Esophagus muscularis mucosa (tissue), 4 donors: Measurements from ENCODE around the gene PLA2R1. TPM values are rescaled to one million over a fixed set of nuclear protein-coding genes. Genes with fewer than 3 reads are reported as not detected.
"Not testable (repeated sequence)": the region's sequence is repeated elsewhere in the genome, so short reads cannot be mapped to it uniquely, and the experiment has no call there.

Experiments used
- DNase-seq: peaks from one replicate; pipeline ENCODE4 v3.0.0-alpha.2; 2017; ENCODE audit errors: extremely low spot score
- H3K27ac ChIP-seq, 4 donors: fragments of 200-600 bp; sonication (generic); replicated peaks in 1 of 4; 1 replicate in 3 of 4; 2 replicates in 1 of 4; pipeline ENCODE4 v1.5.1; 2016 to 2019; ENCODE audit warnings: mild to moderate bottlenecking in 1 of 4
- H3K27me3 ChIP-seq, 4 donors: fragments of 200-600 bp; sonication (generic); one replicate each; pipeline versions ENCODE4 v1.5.1 to v1.6.0; 2016 to 2019
- H3K36me3 ChIP-seq, 4 donors: fragments of 200-600 bp; sonication (generic); one replicate each; pipeline ENCODE4 v1.5.1; 2016 to 2019
- H3K4me1 ChIP-seq, 4 donors: fragments of 200-600 bp; sonication (generic); one replicate each; pipeline ENCODE4 v1.5.1; 2016 to 2019
- H3K4me3 ChIP-seq, 4 donors: fragments of 200-600 bp; sonication (generic); 1 replicate in 2 of 4; 2 replicates in 2 of 4; pipeline ENCODE4 v1.5.1; 2016 to 2019; ENCODE audit warnings: mild to moderate bottlenecking in 4 of 4, moderate library complexity in 1 of 4
- H3K9me3 ChIP-seq, 4 donors: fragments of 200-600 bp; sonication (generic); 1 replicate in 3 of 4; 2 replicates in 1 of 4; pipeline ENCODE4 v1.5.1; 2016 to 2019
- EP300 ChIP-seq: sonication (generic); formaldehyde crosslinking; IDR thresholded peaks from one replicate; pipeline ENCODE4 v1.6.1; 2017; ENCODE audit warnings: antibody characterized with exemption
- POLR2A ChIP-seq: fragments of 450-650 bp; IDR thresholded peaks from one replicate; pipeline ENCODE4 v1.6.1; 2017; ENCODE audit warnings: antibody characterized with exemption, moderate library complexity, mild to moderate bottlenecking, low read depth
- POLR2AphosphoS5 ChIP-seq, 2 donors: sonication (generic); formaldehyde crosslinking; IDR thresholded peaks; one replicate each; pipeline ENCODE4 v1.6.1; 2017; ENCODE audit warnings: antibody characterized with exemption in 2 of 2
- WGBS: methylation state at CpG from one replicate; pipeline ENCODE4 v1.1.5; 2018; 5-methylcytosine and 5-hydroxymethylcytosine counted together
- intact Hi-C: fragments of 100-400 bp; cut with DNase I; formaldehyde crosslinking; loops from one replicate; pipeline ENCODE4 v1.15.1; 2023
- total RNA-seq, 4 donors: library from RNA; depleted of rRNA; stranded (reverse); fragments of >200 nt; gene quantifications; one replicate each; pipeline versions ENCODE4 v1.1.0 to v1.2.1, GENCODE V29; 2016
- TF ChIP-seq, protein P1 (sequence below), 3 experiments: fragments of 200-600 bp in 2 of 3; fragments of 450-650 bp in 1 of 3; sonication (generic) in 2 of 3; IDR thresholded peaks; one replicate each; pipeline ENCODE4 v1.5.1; 2017 to 2019; ENCODE audit warnings: antibody characterized with exemption in 3 of 3, mild to moderate bottlenecking in 2 of 3, moderate library complexity in 1 of 3

The PLA2R1 gene
- total RNA-seq, 4 donors from 2014 or later: 2.8 to 6.4 (median 5.1) TPM

DNA sequence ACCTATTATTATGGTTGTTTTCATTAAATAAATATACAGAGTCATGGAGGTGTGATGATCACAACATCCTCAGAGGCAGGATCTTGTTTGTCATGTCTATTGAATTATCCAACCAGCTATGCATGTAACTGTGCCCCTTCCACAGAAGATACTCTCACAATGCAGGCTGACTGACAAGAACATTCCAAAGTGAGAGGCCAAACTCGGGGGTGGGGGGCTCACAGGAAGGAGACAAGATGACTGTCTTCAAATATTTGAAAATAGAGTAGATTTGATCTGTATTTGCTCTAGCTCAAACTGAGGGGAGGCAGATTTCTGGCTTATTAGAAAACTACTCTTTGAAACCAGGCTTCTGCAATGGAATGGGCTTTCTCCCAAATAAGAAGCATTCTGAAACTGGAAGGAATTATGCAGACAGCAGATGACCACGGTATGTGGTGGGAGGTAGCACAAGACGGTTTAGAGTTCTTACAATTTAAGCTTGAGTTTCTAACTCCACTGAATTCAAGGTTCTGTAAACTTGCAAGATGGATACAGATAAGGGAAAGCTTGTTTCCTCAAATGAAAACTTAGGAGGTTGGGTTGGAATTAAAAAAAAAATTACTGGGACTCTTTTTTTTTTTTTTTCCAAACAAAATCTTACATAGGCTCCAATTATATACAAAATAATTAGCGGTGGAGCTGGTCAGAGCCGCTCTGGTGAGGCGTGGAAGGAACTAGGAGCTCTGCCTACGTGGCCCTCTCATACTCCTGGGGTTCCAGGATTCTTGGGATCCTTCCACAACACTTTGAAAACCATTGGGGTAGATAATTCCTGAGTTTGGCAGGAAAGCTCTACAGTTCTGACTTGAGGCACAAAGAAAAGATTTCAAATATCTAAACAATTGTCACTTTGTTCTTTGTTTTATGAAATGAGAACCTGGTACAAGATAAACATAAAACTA is 79.3 kb downstream of the PLA2R1 start:
- no peak overlapping the region for H3K4me3 ChIP-seq
- H3K9me3 ChIP-seq: no peaks in the 10 kb centered on the region
- intact Hi-C loops: no loop called here
- H3K4me1 ChIP-seq: peaks cover 3 to 29% (median 27%) of the 10 kb centered on the region in 4 donors
- no peak for TF ChIP-seq POLR2AphosphoS5 (IDR thresholded peaks at IDR 0.05)
- TF ChIP-seq EP300: no peak
- TF ChIP-seq, protein P1, sequence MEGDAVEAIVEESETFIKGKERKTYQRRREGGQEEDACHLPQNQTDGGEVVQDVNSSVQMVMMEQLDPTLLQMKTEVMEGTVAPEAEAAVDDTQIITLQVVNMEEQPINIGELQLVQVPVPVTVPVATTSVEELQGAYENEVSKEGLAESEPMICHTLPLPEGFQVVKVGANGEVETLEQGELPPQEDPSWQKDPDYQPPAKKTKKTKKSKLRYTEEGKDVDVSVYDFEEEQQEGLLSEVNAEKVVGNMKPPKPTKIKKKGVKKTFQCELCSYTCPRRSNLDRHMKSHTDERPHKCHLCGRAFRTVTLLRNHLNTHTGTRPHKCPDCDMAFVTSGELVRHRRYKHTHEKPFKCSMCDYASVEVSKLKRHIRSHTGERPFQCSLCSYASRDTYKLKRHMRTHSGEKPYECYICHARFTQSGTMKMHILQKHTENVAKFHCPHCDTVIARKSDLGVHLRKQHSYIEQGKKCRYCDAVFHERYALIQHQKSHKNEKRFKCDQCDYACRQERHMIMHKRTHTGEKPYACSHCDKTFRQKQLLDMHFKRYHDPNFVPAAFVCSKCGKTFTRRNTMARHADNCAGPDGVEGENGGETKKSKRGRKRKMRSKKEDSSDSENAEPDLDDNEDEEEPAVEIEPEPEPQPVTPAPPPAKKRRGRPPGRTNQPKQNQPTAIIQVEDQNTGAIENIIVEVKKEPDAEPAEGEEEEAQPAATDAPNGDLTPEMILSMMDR (IDR thresholded peaks at IDR 0.05): no peak
- no peak for TF ChIP-seq POLR2A
- peak overlapping the region in 1 of 4 donors; percentile 20 for H3K27ac ChIP-seq
- DNase-seq: no peak
- H3K27me3 ChIP-seq: no peaks in the 10 kb centered on the region
- H3K36me3 ChIP-seq: peaks cover 0 to 10% (median 3%) of the 10 kb centered on the region in 4 donors
- 50% methylated on average over 7 of the region's 7 CpGs for WGBS

DNA sequence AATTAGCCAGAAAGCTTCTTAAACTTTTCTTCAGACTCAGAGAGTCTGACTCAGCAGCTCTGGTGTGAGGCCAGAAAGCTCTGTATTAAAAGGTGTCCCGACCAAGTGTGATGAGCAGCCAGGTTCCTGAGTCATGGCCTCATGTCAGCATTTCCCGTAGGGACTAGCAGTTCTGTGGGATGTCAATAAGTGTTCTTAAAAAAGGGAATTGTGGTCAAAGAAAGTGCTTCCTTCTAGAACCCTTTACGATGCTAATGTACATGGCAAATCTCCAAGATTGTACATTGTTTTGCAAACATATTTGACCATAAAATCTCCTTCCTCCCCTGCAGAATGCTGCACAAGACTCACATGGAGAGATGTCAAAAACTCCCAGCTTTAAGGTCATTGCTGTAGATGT is 80.1 kb downstream of the PLA2R1 start:
- peaks cover 0 to 10% (median 3%) of the 10 kb centered on the region in 4 donors for H3K36me3 ChIP-seq
- H3K4me3 ChIP-seq: no peak overlapping the region
- no peak for DNase-seq
- peaks cover 3 to 29% (median 27%) of the 10 kb centered on the region in 4 donors for H3K4me1 ChIP-seq
- intact Hi-C loops: no loop called here
- WGBS: 23% methylated on average over 3 of the region's 3 CpGs
- no peaks in the 10 kb centered on the region for H3K9me3 ChIP-seq
- peak overlapping the region in 1 of 4 donors; percentile 20 for H3K27ac ChIP-seq
- TF ChIP-seq POLR2AphosphoS5 (IDR thresholded peaks at IDR 0.05): peak; percentile 16 to 34
- no peak for TF ChIP-seq POLR2A
- no peaks in the 10 kb centered on the region for H3K27me3 ChIP-seq

DNA sequence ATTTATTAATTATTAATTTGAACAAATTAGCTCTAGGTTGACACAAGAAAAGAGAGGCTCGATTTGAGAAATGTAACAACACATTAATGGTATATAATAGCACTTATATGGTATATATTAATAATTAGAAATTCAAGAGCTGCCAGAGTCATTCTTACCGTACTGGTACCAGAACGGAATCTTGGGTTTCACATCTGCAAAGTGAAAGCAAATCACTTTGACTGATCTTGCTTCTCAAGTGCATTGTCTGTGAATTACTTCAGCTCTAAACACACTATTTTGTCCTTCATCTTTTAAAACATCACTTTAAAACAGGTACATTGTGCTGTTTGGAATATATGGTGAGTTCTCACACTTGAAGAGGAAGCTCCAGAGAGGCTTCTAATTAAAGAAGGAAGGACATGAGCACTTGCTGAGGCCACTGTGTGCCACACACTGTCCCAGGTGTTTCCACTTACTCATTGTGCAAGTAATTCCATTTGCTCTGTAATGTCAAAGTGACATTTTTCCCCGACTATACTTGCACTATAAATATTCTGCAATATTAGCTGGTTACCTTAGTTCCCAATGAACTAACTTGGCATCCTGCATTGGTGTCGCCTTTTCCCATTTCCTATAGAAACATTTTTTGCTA is 85.8 kb downstream of the PLA2R1 start:
- 76% methylated on average over 5 of the region's 5 CpGs for WGBS
- intact Hi-C loops: no loop called here
- Histone ChIP-seq H3K9me3 (no peaks in the 10 kb centered on the region), H3K4me1 (peaks cover 0 to 2% (median under 1%) of the 10 kb centered on the region in 4 donors), H3K27ac (no peak overlapping the region), H3K4me3 (no peak overlapping the region), H3K27me3 (no peaks in the 10 kb centered on the region), H3K36me3 (no peaks in the 10 kb centered on the region)
- DNase-seq: no peak
- TF ChIP-seq POLR2A (no peak), EP300 (no peak), POLR2AphosphoS5 (IDR thresholded peaks at IDR 0.05) (no peak)
- TF ChIP-seq, protein P1 (IDR thresholded peaks at IDR 0.05): no peak

DNA sequence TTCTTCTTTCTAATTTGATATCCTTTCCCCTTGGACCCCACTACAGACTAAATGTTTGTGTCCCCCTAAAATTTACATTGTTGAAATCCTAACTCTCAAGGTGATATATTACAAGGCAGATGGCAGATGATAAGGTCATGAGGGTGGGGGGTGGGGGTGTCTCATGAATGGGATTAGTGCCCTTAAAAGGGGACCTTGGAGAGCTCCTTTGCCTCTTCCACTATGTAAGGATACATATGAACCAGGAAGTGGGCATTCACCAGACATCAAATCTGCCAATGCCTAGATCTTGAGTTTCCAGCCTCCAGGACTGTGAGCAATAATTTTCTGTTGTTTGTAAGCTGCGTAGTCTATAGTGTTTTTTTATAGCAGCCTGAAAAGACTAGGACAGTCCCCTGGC is 89.1 kb downstream of the PLA2R1 start:
- TF ChIP-seq POLR2AphosphoS5 (IDR thresholded peaks at IDR 0.05) (no peak), EP300 (no peak), POLR2A (no peak)
- TF ChIP-seq, protein P1 (IDR thresholded peaks at IDR 0.05): no peak
- H3K27ac ChIP-seq: no peak overlapping the region
- no peak for DNase-seq
- WGBS: 100% methylated on average over 1 of the region's 1 CpG
- no peaks in the 10 kb centered on the region for H3K27me3 ChIP-seq
- no peaks in the 10 kb centered on the region for H3K36me3 ChIP-seq
- no peaks in the 10 kb centered on the region for H3K9me3 ChIP-seq
- no peaks in the 10 kb centered on the region for H3K4me1 ChIP-seq
- intact Hi-C loops: no loop called here
- no peak overlapping the region for H3K4me3 ChIP-seq

DNA sequence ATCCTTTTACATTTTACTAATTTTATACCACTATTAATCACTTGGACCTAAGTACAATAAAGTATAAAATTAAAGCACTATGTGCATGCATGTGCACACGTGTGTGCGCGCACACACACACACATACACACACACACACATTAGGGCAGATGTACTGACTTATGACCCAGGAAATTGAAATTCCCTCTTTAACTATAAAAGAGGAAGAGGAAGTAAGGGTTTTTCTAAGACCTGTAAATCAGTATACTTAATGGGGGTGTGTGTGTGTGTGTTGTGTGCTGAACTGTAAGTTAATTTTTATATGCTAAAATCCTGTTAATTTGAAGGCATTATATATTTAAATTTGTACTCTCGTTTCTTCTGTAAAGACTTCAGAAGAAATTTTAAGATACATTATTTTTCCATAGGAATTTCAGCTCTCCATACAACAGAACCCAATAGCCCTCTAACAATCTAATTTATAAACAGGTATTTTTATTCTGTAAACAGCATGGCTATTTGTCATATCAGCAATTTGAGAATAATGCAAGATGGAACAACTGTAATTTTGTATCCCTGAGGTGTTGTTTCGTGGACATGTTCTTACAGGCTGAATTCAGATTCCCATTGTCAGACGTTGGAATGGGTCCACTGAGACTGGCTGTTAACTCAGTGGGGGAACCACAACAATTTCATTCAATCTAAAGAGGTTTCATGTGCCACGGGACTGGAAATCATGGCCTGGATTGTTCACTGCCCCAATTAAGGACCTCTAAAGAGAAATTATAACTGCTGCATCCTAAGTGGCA is 90.9 kb downstream of the PLA2R1 start:
- Histone ChIP-seq H3K36me3 (no peaks in the 10 kb centered on the region), H3K27ac (no peak overlapping the region), H3K9me3 (no peaks in the 10 kb centered on the region), H3K4me3 (no peak overlapping the region), H3K27me3 (no peaks in the 10 kb centered on the region), H3K4me1 (no peaks in the 10 kb centered on the region)
- TF ChIP-seq POLR2AphosphoS5 (IDR thresholded peaks at IDR 0.05) (no peak), EP300 (no peak), POLR2A (no peak)
- TF ChIP-seq, protein P1 (IDR thresholded peaks at IDR 0.05): no peak
- intact Hi-C loops: no loop called here
- DNase-seq: no peak
- 81% methylated on average over 7 of the region's 7 CpGs for WGBS

DNA sequence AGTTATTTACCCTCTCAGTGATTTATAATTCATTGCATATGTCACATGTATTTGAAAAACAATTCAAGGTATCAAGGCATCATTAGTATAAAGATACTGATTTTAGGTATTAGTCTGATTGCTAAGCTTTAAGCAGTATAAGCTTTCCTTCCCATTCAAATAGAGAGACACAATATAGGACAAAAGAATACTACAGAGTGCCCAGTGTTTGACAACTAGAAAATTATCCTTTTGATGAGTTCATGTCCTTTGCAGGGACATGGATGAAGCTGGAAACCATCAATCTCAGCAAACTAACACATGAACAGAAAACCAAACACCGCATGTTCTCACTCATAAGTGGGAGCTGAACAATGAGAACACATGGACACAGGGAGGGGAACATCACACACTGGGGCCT is 91.9 kb downstream of the PLA2R1 start:
- DNase-seq, H3K27me3 ChIP-seq, H3K36me3 ChIP-seq, intact Hi-C loops, H3K4me3 ChIP-seq, H3K4me1 ChIP-seq, H3K27ac ChIP-seq, H3K9me3 ChIP-seq: not testable (repeated sequence)
- WGBS: 94% methylated on average over 1 of the region's 1 CpG
